ENCODE results near the gene PEF1.

The PEF1 gene

DNA sequence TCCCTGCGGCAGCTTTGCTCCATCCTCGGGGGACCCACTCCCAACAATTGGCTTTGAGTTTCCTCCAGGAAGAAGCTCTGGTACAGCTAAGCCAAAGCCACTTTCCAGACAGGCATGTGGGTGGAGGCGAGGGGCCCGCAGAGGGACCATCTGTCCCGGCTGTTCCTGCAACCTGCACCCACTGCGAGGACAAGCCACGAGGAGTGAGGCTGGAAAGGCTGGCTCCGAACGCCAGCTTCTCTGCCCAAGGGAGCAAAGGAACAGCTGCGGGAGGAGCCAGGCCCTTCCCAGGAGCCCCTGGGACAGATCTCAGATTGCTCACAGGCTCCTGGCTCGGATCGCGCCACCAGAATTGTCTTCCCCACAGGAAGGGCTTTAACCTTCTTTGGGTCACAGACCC lies 28.3 kb upstream of the PEF1 start:
- peak in 8 of 10 donors; percentile 61 to 94 (median 66) for DNase-seq
- intact Hi-C loops (cut with DNase I) = no loop called here

DNA sequence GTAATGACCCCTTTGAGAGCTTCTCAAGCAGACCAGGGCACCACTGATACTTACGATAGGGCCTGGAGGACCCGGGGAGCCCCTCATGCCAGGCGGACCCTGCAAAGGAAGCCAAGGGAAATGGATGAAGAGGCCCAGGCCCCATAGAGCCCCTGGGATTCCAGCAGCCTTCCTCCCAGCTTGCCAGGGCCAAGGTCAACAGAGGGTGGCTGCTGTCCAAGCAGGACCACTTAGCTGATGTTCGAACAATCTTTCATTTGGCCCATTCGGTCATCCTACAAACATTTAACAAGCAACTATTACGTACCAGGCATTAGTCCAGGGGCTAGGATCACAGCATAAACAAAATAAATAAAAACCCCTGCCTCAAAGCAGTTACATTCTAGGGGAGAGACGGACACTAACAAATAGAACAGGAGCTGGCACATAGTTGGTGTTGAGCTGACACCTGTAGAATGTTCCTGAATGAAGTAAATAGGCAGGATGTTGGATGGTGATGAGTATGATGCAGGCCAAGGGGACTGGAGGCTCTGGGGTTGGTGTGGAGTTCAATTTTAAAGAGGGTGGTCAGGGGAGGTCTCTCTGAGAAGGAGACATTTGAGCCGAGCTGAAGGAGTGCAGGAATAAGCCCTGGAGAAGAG lies 27.0 kb upstream of the PEF1 start:
- intact Hi-C loops (cut with DNase I) = no loop called here
- DNase-seq = no peak

- DNase-seq = peak in 3 of 10 donors; percentile 59 to 71 (median 67)
- intact Hi-C loops (cut with DNase I) = no loop called here
Measured at GRCh38 chr1:31671147-31671546, 26.5 kb upstream of the PEF1 start.

DNA sequence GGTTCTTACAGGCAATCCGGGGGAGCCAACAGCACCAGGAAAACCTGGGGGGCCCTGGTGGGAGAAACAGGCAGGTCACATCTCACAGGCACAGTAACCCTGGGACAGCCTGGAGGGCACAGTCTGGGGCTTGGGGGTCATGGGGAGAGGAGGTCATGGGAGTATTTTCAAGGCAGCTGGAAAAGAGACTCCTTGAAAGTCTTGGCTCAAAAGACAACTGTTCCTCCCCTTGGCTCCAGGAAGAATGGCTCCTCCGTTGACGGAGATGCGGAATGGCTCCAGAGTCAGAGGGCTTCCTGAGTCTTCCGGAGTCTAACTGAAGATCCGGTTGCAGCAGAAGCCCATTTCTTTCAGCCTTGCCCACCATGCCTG lies 25.9 kb upstream of the PEF1 start:
- intact Hi-C loops (cut with DNase I) = no loop called here

DNA sequence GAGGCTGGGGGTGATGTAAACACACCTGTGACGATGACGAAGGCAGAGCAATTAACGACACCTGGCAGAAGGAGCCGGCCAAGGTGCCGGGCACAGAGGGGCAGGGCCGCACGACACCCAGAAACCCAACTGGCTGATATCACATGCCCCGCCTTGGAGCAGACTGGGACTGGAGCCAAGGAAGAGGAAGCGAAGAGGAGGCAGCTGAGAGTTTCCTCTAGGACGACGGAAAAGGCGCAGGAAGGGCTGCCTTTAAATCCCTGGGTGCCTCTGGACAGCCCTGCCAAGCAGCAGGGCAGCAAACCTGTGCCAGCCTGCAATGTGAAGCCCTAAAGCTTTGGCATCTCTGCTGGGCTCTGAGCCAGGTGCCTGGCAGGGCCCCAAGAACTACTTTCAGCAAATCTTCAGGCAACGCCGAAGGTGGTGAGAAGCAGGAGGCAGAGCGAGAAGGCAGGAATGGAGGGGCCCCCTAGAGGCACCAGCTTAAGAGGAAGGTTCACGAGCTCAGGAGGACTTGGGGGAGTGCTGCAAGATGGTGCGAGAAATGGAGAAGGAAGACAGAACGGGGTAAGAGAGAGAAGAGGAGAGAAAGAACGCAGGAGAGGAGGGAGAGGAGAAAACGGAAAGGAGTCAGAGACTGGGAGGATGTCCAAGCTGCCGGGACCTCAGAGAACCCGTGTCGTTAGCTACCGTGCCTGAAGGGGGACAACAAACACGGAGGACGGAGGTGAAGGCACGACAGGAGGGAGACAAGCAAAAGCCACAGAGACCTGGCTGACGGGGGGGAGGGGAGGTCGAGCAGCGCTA lies 25.3 kb upstream of the PEF1 start:
- intact Hi-C loops (cut with DNase I) = loop anchor here (10.0 kb wide), 1 partner anchor 395 kb away; no protein-coding TSS in a partner anchor
- DNase-seq = peak; percentile 53 to 95 (median 81)

More for the DNA sequence above, 25.9 kb upstream of the PEF1 start:
- DNase-seq = peak in 1 of 10 donors; percentile 72

- peak in 1 of 10 donors; percentile 29 for DNase-seq
- intact Hi-C loops (cut with DNase I) = loop anchor here (10.0 kb wide), 1 partner anchor 395 kb away; no protein-coding TSS in a partner anchor
Measured at GRCh38 chr1:31669433-31669785, 24.7 kb upstream of the PEF1 start.

DNA sequence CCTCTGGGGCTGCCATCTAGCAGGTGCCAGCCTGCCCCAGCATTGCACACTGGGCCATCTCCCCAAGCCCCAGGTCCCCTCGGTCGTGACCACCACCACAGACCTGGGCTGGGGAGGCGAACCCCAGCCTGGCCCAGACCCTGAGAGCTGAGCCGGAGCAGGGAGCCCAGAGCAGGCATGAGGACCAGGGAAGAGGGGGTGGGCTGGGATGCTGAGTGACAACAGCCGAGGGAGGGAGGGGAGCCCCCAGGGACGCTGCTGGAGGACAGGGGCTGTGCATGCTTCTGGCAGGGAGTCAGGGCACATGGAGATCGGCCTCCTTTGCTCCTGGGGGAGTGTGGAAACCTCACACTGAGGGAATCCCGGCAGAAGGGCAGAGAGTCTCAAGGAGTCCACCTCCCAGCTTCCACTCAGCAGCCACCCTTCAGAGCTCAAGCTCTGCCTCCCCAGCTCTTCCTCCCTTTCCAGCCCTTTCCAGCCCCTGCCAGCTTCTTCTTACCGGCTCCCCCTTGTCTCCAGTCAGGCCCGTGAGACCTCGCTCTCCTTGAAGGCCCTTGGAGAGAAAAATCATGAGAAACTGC lies 23.7 kb upstream of the PEF1 start:
- DNase-seq = peak in 2 of 10 donors; percentile 41 to 86
- intact Hi-C loops (cut with DNase I) = loop anchor here (10.0 kb wide), 1 partner anchor 396 kb away; no protein-coding TSS in a partner anchor

DNA sequence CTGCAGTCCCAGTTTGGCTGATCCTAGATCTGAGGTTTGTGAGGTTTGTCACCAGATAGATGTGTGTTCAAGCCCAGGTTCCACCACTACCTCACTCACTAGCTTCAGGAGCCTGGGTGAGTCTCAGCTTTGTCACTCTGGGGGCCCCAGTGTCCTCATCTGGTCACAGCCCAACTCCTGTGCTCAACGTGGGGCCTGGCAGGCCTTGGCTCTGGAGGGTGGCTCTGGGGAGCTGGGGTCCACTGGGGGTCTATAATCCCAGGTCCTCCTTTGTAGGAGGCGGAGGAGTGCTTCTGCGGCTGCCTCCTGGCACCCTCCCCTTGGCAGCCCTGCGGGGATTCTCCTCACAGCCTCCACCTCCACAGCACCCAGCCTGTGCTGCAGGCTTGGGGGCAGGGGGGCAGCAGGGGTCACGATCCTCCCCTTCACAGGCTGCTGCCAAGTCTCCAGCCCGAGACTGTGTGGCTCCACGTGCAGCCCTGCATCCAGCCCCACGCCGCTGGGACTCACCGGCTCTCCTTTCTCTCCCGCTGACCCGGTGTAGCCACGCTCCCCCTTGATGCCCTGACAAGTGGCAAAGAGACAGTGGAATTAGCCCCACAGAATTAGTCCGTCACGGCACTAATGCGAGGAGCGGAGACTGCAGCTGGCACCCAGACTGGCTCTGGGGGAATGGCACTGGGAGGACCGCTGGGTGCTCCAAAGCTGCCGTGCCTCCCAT lies 22.5 kb upstream of the PEF1 start:
- intact Hi-C loops (cut with DNase I) = loop anchor here (10.0 kb wide), 1 partner anchor 398 kb away; no protein-coding TSS in a partner anchor

DNA sequence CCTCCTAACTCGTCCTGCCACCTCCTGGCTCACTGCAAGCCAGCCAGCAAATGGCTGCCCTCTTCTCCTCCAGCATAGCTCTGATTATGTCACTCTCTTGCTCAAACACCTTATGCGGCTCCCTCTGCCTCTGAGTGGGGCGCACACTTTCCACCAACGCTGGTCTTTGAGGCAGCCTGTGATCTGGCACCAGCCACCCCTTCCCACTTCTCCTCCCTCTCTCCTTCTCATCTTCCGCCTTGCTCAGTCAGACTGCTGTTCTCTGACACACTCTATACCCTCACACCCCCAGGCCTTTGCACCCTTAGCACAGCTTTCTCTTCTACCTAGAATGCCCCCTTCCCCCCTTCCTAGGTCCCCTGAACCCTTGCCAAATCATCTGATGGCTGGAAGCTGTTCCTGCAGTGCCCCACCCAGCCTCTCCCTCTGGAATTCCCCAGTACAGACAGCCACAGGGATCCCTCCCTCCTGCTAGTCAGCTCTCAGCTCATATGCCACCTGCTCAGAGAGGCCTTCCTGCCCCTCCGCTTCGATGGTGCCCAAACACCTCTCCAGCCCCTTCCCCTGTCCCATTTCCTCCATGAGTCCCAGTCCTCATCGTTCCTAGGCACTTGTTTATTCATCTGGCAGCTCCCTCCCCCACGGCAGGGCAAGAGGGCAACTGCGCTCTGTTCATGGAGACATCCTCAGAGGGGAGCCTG lies 21.7 kb upstream of the PEF1 start:
- intact Hi-C loops (cut with DNase I) = loop anchor here (10.0 kb wide), 1 partner anchor 398 kb away; no protein-coding TSS in a partner anchor
- DNase-seq = peak in 8 of 10 donors; percentile 35 to 94 (median 63)

More for the DNA sequence above, 22.5 kb upstream of the PEF1 start:
- peak in 3 of 10 donors; percentile 20 to 82 (median 74) for DNase-seq

- intact Hi-C loops (cut with DNase I) = loop anchor here (2.0 to 10.0 kb wide), 2 partner anchors 123 to 399 kb away; no protein-coding TSS in a partner anchor
- peak in 2 of 10 donors; percentile 16 to 69 for DNase-seq
Measured at GRCh38 chr1:31665234-31665878, 20.7 kb upstream of the PEF1 start.

DNA sequence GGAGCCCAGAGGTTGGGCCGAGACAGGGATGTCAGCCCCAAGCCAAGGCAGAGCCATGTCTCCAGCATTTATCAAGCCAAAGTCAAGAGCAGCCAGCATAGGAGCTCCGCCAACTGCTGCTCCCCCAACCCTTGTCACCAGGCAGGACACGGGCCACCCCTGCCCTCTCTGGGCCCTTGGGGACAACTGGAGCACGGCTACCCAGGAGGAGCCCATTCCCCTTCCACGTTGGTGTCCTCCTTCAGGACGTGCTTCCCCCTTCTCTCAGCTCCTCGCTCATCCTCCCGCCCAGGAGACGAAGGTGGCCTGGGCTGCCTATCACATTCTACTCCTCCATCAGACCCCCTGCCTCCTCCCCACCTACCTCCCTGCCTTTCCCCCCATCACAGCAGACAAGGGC lies 19.9 kb upstream of the PEF1 start:
- DNase-seq = peak in 2 of 10 donors; percentile 10 to 72
- intact Hi-C loops (cut with DNase I) = loop anchor here (1.0 to 10.0 kb wide), 3 partner anchors 41 to 400 kb away; no protein-coding TSS in a partner anchor

DNA sequence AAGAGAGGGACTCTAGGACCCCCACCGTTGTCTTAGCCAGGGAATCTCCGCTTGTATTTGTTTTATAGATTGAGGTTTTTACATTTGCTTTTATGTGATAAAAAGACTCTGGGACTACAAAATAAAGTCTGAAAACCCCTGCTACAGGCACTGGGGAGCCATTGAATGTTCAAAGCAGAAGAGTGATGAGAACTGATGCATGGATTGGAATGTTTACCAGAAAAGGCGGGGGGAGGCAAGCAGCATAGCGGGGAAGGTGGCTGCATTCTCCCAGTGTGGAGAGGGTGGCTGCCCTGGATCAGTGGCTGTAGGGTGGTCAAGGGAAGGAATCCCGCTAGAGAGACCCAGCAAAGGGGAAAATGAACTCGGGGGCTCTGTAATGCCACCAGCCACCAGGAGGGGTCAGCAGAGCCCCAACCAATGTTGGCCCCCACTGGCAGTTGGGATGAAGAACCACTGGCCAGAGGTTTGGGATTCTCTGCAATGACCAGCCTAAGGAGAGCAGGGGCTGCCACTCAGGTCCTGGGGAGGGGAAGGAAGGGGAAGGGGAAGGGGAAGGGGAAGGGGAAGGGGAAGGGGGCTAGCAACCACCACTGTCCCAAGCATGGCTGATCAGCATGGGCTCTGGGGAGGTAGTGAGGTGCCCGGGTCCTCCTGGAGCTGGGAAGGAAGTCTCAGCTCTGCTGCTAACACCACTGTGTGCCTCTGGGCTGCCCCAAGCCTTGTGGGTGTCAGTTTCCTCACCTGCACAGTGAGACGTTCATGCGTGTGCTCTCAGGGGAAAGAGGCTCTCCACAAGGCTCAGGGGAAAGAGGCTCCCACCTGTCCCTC lies 19.2 kb upstream of the PEF1 start:
- DNase-seq = peak in 9 of 10 donors; percentile 43 to 95 (median 76)
- intact Hi-C loops (cut with DNase I) = loop anchor here (1.0 to 10.0 kb wide), 3 partner anchors 41 to 401 kb away; no protein-coding TSS in a partner anchor

- no peak for DNase-seq
- intact Hi-C loops (cut with DNase I) = loop anchor here (10.0 kb wide), 1 partner anchor 402 kb away; no protein-coding TSS in a partner anchor
Measured at GRCh38 chr1:31662463-31662862, 17.8 kb upstream of the PEF1 start.

GRCh38 chr1:31661856-31662255 lies 17.2 kb upstream of the PEF1 start:
- DNase-seq = peak in 2 of 10 donors; percentile 2 to 3
- intact Hi-C loops (cut with DNase I) = loop anchor here (10.0 kb wide), 1 partner anchor 403 kb away; no protein-coding TSS in a partner anchor

GRCh38 chr1:31660871-31661455 lies 16.3 kb upstream of the PEF1 start:
- intact Hi-C loops (cut with DNase I) = loop anchor here (10.0 kb wide), 1 partner anchor 404 kb away; no protein-coding TSS in a partner anchor
- DNase-seq = peak in 1 of 10 donors; percentile 67

DNA sequence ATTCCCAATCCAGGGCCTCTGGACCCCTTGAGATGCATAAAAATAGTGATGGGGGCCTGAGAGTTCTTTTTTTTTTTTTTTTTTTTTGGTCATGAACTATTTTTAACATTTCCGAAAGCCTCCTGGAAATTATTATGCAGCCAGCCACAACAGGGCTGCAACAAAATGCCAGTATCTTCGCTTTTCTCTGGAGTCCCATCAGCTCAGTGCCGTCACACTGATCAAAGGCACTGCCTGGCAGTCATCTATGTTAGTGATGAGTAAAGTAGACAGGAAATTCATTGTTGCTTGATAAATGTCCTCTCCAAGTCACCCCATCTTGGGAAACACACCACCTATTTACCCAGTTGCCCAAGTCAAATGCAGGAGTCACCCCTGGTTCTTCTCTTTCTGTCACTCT lies 15.2 kb upstream of the PEF1 start:
- DNase-seq = peak in 1 of 10 donors; percentile 3
- intact Hi-C loops (cut with DNase I) = loop anchor here (10.0 kb wide), 1 partner anchor 405 kb away; no protein-coding TSS in a partner anchor

DNA sequence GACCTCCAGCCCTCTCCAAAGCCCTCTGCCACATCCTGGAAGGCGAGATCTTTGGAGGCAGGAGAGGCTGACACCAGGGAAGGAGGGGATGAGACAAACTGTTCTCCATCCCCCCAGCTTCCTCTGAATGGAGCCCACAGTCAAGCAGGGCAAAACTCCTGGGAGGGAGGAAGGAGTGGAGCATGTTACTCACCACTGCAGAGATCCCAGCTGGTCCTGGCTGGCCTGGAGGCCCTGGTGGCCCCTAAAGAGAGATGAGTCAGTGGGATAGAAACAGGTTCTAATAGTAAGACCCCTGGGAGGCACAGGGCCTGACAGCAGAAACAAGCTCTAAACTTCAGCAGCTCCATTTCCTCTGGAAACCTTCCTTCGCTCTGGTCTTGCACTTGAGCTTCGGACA lies 14.0 kb upstream of the PEF1 start:
- intact Hi-C loops (cut with DNase I) = no loop called here
- DNase-seq = peak in 1 of 10 donors; percentile 16
